ENCODE data around the gene BNIP5.

Gene BNIP5

GRCh38 chr6:36371211-36371610 is 34.5 kb upstream of the BNIP5 start:
- H4K20me1 ChIP-seq (ENCODE audit: insufficient read depth, low read length): no peaks in the 10 kb centered on the region
- no peaks in the 10 kb centered on the region for H3K9me3 ChIP-seq (ENCODE audit: insufficient read depth, low read length)
- no peak overlapping the region for H3K4me3 ChIP-seq (ENCODE audit: low read length)
- TF ChIP-seq EZH2phosphoT487 (IDR thresholded peaks at IDR 0.05; ENCODE audit: low read depth) (no peak), CTCF (IDR thresholded peaks at IDR 0.05; ENCODE audit: low read depth, low read length) (no peak)
- H3K4me2 ChIP-seq (ENCODE audit: low read length): no peak overlapping the region
- peaks cover 10% of the 10 kb centered on the region for H3K27me3 ChIP-seq (ENCODE audit: low read depth, low read length)
- H3K9ac ChIP-seq (ENCODE audit: low read length): no peak overlapping the region
- no peaks in the 10 kb centered on the region for H3K79me2 ChIP-seq (ENCODE audit: low read length)
- no peak overlapping the region for H3K27ac ChIP-seq (ENCODE audit: low read length)
- no peak overlapping the region for H2AFZ ChIP-seq (ENCODE audit: low read depth, low read length)
- H3K36me3 ChIP-seq (replicated peaks; ENCODE audit: low read depth, low read length): no peaks in the 10 kb centered on the region
- peaks cover 11% of the 10 kb centered on the region for H3K4me1 ChIP-seq (ENCODE audit: low read length)

GRCh38 chr6:36370638-36371037 is 34.0 kb upstream of the BNIP5 start:
- TF ChIP-seq CTCF (IDR thresholded peaks at IDR 0.05; ENCODE audit: low read depth, low read length) (no peak), EZH2phosphoT487 (IDR thresholded peaks at IDR 0.05; ENCODE audit: low read depth) (no peak)

GRCh38 chr6:36368921-36369865 is 32.5 kb upstream of the BNIP5 start:
- no peak overlapping the region for H3K4me2 ChIP-seq (ENCODE audit: low read length)
- TF ChIP-seq EZH2phosphoT487 (IDR thresholded peaks at IDR 0.05; ENCODE audit: low read depth) (no peak), CTCF (IDR thresholded peaks at IDR 0.05; ENCODE audit: low read depth, low read length) (no peak)
- H3K9ac ChIP-seq (ENCODE audit: low read length): no peak overlapping the region

More at GRCh38 chr6:36370638-36371037, 34.0 kb upstream of the BNIP5 start:
- H3K9ac ChIP-seq (ENCODE audit: low read length): no peak overlapping the region
- no peak overlapping the region for H3K27ac ChIP-seq (ENCODE audit: low read length)
- no peaks in the 10 kb centered on the region for H3K79me2 ChIP-seq (ENCODE audit: low read length)
- H3K36me3 ChIP-seq (replicated peaks; ENCODE audit: low read depth, low read length): no peaks in the 10 kb centered on the region
- H3K27me3 ChIP-seq (ENCODE audit: low read depth, low read length): peaks cover 10% of the 10 kb centered on the region
- peaks cover 17% of the 10 kb centered on the region for H3K4me1 ChIP-seq (ENCODE audit: low read length)
- no peak overlapping the region for H3K4me2 ChIP-seq (ENCODE audit: low read length)
- H4K20me1 ChIP-seq (ENCODE audit: insufficient read depth, low read length): no peaks in the 10 kb centered on the region
- no peak overlapping the region for H3K4me3 ChIP-seq (ENCODE audit: low read length)
- H2AFZ ChIP-seq (ENCODE audit: low read depth, low read length): no peak overlapping the region
- no peaks in the 10 kb centered on the region for H3K9me3 ChIP-seq (ENCODE audit: insufficient read depth, low read length)

GRCh38 chr6:36368421-36368820 is 31.7 kb upstream of the BNIP5 start:
- no peak overlapping the region for H3K4me3 ChIP-seq (ENCODE audit: low read length)
- H2AFZ ChIP-seq (ENCODE audit: low read depth, low read length): no peak overlapping the region
- no peak overlapping the region for H3K9ac ChIP-seq (ENCODE audit: low read length)
- no peak for TF ChIP-seq EZH2phosphoT487 (IDR thresholded peaks at IDR 0.05; ENCODE audit: low read depth)
- no peak for TF ChIP-seq CTCF (IDR thresholded peaks at IDR 0.05; ENCODE audit: low read depth, low read length)
- H3K36me3 ChIP-seq (replicated peaks; ENCODE audit: low read depth, low read length): no peaks in the 10 kb centered on the region
- no peaks in the 10 kb centered on the region for H4K20me1 ChIP-seq (ENCODE audit: insufficient read depth, low read length)
- H3K4me2 ChIP-seq (ENCODE audit: low read length): no peak overlapping the region
- H3K27me3 ChIP-seq (ENCODE audit: low read depth, low read length): no peaks in the 10 kb centered on the region
- no peaks in the 10 kb centered on the region for H3K9me3 ChIP-seq (ENCODE audit: insufficient read depth, low read length)
- no peaks in the 10 kb centered on the region for H3K79me2 ChIP-seq (ENCODE audit: low read length)
- H3K27ac ChIP-seq (ENCODE audit: low read length): no peak overlapping the region
- H3K4me1 ChIP-seq (ENCODE audit: low read length): peaks cover 30% of the 10 kb centered on the region

More at GRCh38 chr6:36368921-36369865, 32.5 kb upstream of the BNIP5 start:
- H3K4me3 ChIP-seq (ENCODE audit: low read length): no peak overlapping the region
- peaks cover 30% of the 10 kb centered on the region for H3K4me1 ChIP-seq (ENCODE audit: low read length)
- H3K36me3 ChIP-seq (replicated peaks; ENCODE audit: low read depth, low read length): no peaks in the 10 kb centered on the region
- no peaks in the 10 kb centered on the region for H3K9me3 ChIP-seq (ENCODE audit: insufficient read depth, low read length)
- peaks cover 6% of the 10 kb centered on the region for H3K27me3 ChIP-seq (ENCODE audit: low read depth, low read length)
- H2AFZ ChIP-seq (ENCODE audit: low read depth, low read length): no peak overlapping the region
- H3K27ac ChIP-seq (ENCODE audit: low read length): no peak overlapping the region
- H3K79me2 ChIP-seq (ENCODE audit: low read length): no peaks in the 10 kb centered on the region
- no peaks in the 10 kb centered on the region for H4K20me1 ChIP-seq (ENCODE audit: insufficient read depth, low read length)
